SK-N-SH (cell line): Measurements from ENCODE around the gene FAM149B1. TPM values are rescaled to one million over a fixed set of nuclear protein-coding genes. Genes with fewer than 3 reads are reported as not detected.

Experiments
- CTCF ChIA-PET: fragments of 300-600, 350-600 bp; formaldehyde crosslinking; extraction: SDS; loops from one replicate; lab custom pipeline; 2021; lab: Yijun Ruan, JAX
- POLR2A ChIA-PET: fragments of 350-600 bp; sonication (Branson Sonifier 250); formaldehyde crosslinking; extraction: SDS; loops from one replicate; lab custom pipeline; 2020; ENCODE audit warnings: antibody characterized with exemption, inconsistent platforms; lab: Yijun Ruan, JAX
- DNase-seq: peaks from one replicate; pipeline ENCODE4 v3.0.0; 2012
- H2AFZ ChIP-seq: fragments of 200-600 bp; sonication (generic); 2 replicates; pipeline ENCODE4 v1.8.1; 2016; ENCODE audit warnings: antibody characterized with exemption, mild to moderate bottlenecking, low read depth
- H3F3A ChIP-seq: fragments of 200-600 bp; sonication (generic); replicated peaks from 2 replicates; pipeline ENCODE3; 2016; ENCODE audit warnings: antibody characterized with exemption, mild to moderate bottlenecking; ENCODE audit not compliant: insufficient read depth
- H3K27ac ChIP-seq, 2 experiments: fragments of 200-500 bp in 1 of 2; fragments of 200-600 bp in 1 of 2; sonication (Bioruptor generic) in 1 of 2; sonication (generic), shearing (Covaris generic) in 1 of 2; 2 replicates each; pipeline versions ENCODE4 v1.5.1 to v1.6.1; 2014 to 2016; ENCODE audit warnings: low read depth in 2 of 2, inconsistent platforms in 1 of 2, low read length in 1 of 2, mild to moderate bottlenecking in 1 of 2, mixed read lengths in 1 of 2
- H3K27me3 ChIP-seq: fragments of 200-600 bp; sonication (generic), shearing (Covaris generic); 2 replicates; pipeline ENCODE4 v1.6.1; 2016; ENCODE audit warnings: mixed run types; ENCODE audit not compliant: insufficient read depth
- H3K36me3 ChIP-seq, 2 experiments: fragments of 200-500 bp in 1 of 2; fragments of 200-600 bp in 1 of 2; sonication (Bioruptor generic) in 1 of 2; sonication (generic) in 1 of 2; replicated peaks in 1 of 2; 2 replicates each; pipeline versions ENCODE3 to v1.5.1; 2014 to 2016; ENCODE audit warnings: low read length in 1 of 2, mild to moderate bottlenecking in 1 of 2; ENCODE audit not compliant: insufficient read depth in 2 of 2, control insufficient read depth in 1 of 2
- H3K4me1 ChIP-seq, 2 experiments: fragments of 200-500 bp in 1 of 2; fragments of 200-600 bp in 1 of 2; sonication (Bioruptor generic) in 1 of 2; sonication (generic), shearing (Covaris generic) in 1 of 2; 2 replicates each; pipeline versions ENCODE4 v1.5.1 to v1.6.1; 2014 to 2016; ENCODE audit warnings: low read depth in 1 of 2, low read length in 1 of 2, mixed run types in 1 of 2; ENCODE audit not compliant: insufficient read depth in 2 of 2, control insufficient read depth in 1 of 2
- H3K4me2 ChIP-seq: fragments of 200-600 bp; sonication (generic), shearing (Covaris generic); 2 replicates; pipeline ENCODE4 v1.6.1; 2017; ENCODE audit warnings: mixed run types
- H3K4me3 ChIP-seq, 2 experiments: fragments of 200-500 bp in 1 of 2; fragments of 200-600 bp in 1 of 2; sonication (Bioruptor generic) in 1 of 2; sonication (generic), shearing (Covaris generic) in 1 of 2; 2 replicates each; pipeline versions ENCODE4 v1.5.1 to v1.8.1; 2014 to 2016; ENCODE audit warnings: low read depth in 2 of 2, inconsistent platforms in 1 of 2, low read length in 1 of 2, mild to moderate bottlenecking in 1 of 2, mixed read lengths in 1 of 2, moderate library complexity in 1 of 2
- H3K79me2 ChIP-seq: fragments of 200-600 bp; sonication (generic); 2 replicates; pipeline ENCODE4 v1.8.1; 2017; ENCODE audit warnings: mild to moderate bottlenecking; ENCODE audit not compliant: insufficient read depth
- H3K9ac ChIP-seq: fragments of 200-600 bp; sonication (generic); 2 replicates; pipeline ENCODE4 v1.6.1; 2017; ENCODE audit warnings: mixed run types
- H3K9me2 ChIP-seq: fragments of 200-600 bp; sonication (generic); 2 replicates; pipeline ENCODE4 v1.6.1; 2017; ENCODE audit warnings: mixed run types
- H3K9me3 ChIP-seq: fragments of 200-600 bp; sonication (generic); 2 replicates; pipeline ENCODE4 v1.6.1; 2017; ENCODE audit warnings: mixed run types, mild to moderate bottlenecking, moderate library complexity
- H4K20me1 ChIP-seq: fragments of 200-600 bp; sonication (generic); 2 replicates; pipeline ENCODE4 v1.6.1; 2017; ENCODE audit warnings: mild to moderate bottlenecking, mixed run types; ENCODE audit not compliant: insufficient read depth
- CTCF ChIP-seq: fragments of 200-600 bp; sonication (generic); IDR thresholded peaks from 2 replicates; pipeline ENCODE4 v1.6.1; 2017; ENCODE audit warnings: antibody characterized with exemption, mild to moderate bottlenecking, moderate library complexity
- EP300 ChIP-seq, 2 experiments: IDR thresholded peaks; 2 replicates each; pipeline versions ENCODE4 v1.4.0 to v1.6.1; 2012; ENCODE audit warnings: borderline replicate concordance in 1 of 2, low read depth in 1 of 2, low read length in 1 of 2
- FOSL2 ChIP-seq: IDR thresholded peaks from 2 replicates; pipeline ENCODE4 v1.4.0; 2012; ENCODE audit warnings: low read depth, mild to moderate bottlenecking, moderate library complexity, borderline replicate concordance
- GATA2 ChIP-seq: sonication (generic); formaldehyde crosslinking; IDR thresholded peaks from 2 replicates; pipeline ENCODE4 v1.5.0; 2020; ENCODE audit warnings: mild to moderate bottlenecking, missing genetic modification reagents
- MAX ChIP-seq: IDR thresholded peaks from 2 replicates; pipeline ENCODE4 v1.4.0; 2012; ENCODE audit warnings: low read depth
- MEF2A ChIP-seq: IDR thresholded peaks from 2 replicates; pipeline ENCODE4 v1.4.0; 2012; ENCODE audit warnings: low read depth, borderline replicate concordance
- MXI1 ChIP-seq: IDR thresholded peaks from 2 replicates; pipeline ENCODE4 v1.6.1; 2012; ENCODE audit warnings: mild to moderate bottlenecking, low read depth, low read length, improper control_type of control experiment
- NFIC ChIP-seq: IDR thresholded peaks from 2 replicates; pipeline ENCODE4 v1.4.0; 2012; ENCODE audit warnings: borderline replicate concordance
- NRF1 ChIP-seq: IDR thresholded peaks from 2 replicates; pipeline ENCODE4 v1.6.1; 2012; ENCODE audit warnings: low read depth, mild to moderate bottlenecking, low read length
- PBX3 ChIP-seq: IDR thresholded peaks from 2 replicates; pipeline ENCODE4; 2012
- POLR2AphosphoS5 ChIP-seq: IDR thresholded peaks from 2 replicates; pipeline ENCODE4 v1.6.1; 2012; ENCODE audit warnings: low read depth, low read length
- RAD21 ChIP-seq: IDR thresholded peaks from 2 replicates; pipeline ENCODE4 v1.6.1; 2012; ENCODE audit warnings: mild to moderate bottlenecking, low read length
- RCOR1 ChIP-seq: fragments of 150-350 bp; IDR thresholded peaks from 2 replicates; pipeline ENCODE4 v1.6.1; 2017; ENCODE audit warnings: antibody characterized with exemption, low read length
- TAF1 ChIP-seq: IDR thresholded peaks from 2 replicates; pipeline ENCODE4 v1.6.1; 2012; ENCODE audit warnings: low read depth, mild to moderate bottlenecking, low read length, moderate library complexity, borderline replicate concordance
- TCF12 ChIP-seq: IDR thresholded peaks from 2 replicates; pipeline ENCODE4 v1.4.0; 2012
- USF1 ChIP-seq: IDR thresholded peaks from 2 replicates; pipeline ENCODE4 v1.4.0; 2012; ENCODE audit warnings: low read depth, borderline replicate concordance
- YY1 ChIP-seq: IDR thresholded peaks from 2 replicates; pipeline ENCODE4 v1.4.0; 2012; ENCODE audit warnings: low read depth, mild to moderate bottlenecking
- WGBS: methylation state at CpG from one replicate; pipeline ENCODE4 v1.1.6; 2017; ENCODE audit warnings: low lambda C conversion rate; 5-methylcytosine and 5-hydroxymethylcytosine counted together
- polyA plus RNA-seq, 3 experiments: library from polyadenylated mRNA; depleted of rRNA; stranded (reverse); fragments of >200 nt; gene quantifications; 2 replicates each; pipeline ENCODE4 v1.2.3, GENCODE V29; 2012

Gene FAM149B1
- polyA plus RNA-seq, 1 of the 3 experiments (the other 2 are of a cell fraction), result 28.2 TPM

- Histone ChIP-seq H3K9me2 (no peaks in the 10 kb centered on the region), H3K9me3 (no peaks in the 10 kb centered on the region), H2AFZ (no peak overlapping the region; the same call in 1 of the 2 replicates), H3K27me3 (no peaks in the 10 kb centered on the region), H3K4me3 (peak overlapping the region; percentile 75 to 83), H3K27ac (peak overlapping the region; percentile 4 to 80), H3K79me2 (peaks cover 73% of the 10 kb centered on the region), H4K20me1 (0 out of 2 replicates have a peak, but pooled peaks cover 3% of the 10 kb centered on the region), H3F3A (peaks cover 22% of the 10 kb centered on the region), H3K9ac (peak overlapping the region; percentile 83; the same call in 1 of the 2 replicates)
- CTCF ChIA-PET, result interaction anchor here (1.2 kb wide), 1 partner anchor 18 kb away, joined by 3 read pairs; no protein-coding TSS in a partner anchor
- WGBS, result 28% methylated on average over 8 of the region's 8 CpGs
- POLR2A ChIA-PET, result no interaction called here
- TF ChIP-seq POLR2AphosphoS5 (no peak), RCOR1 (no peak), PBX3 (0 out of 2 replicates have a peak, but pooled peaks have one; percentile 27), FOSL2 (no peak), NFIC (no peak), USF1 (no peak), MEF2A (no peak), YY1 (no peak), MXI1 (no peak), RAD21 (no peak), NRF1 (no peak), TCF12 (0 out of 2 replicates have a peak, but pooled peaks have one; percentile 25)
- TF ChIP-seq, all 33 proteins: peak for 2
- DNase-seq, result no peak
- Histone ChIP-seq H3K4me1 (peaks cover 15 to 23% of the 10 kb centered on the region in 2 experiments; a peak in 3 of 4 replicates), H3K36me3 (peaks cover 51 to 64% of the 10 kb centered on the region in 2 experiments), H3K4me2 (peak overlapping the region; percentile 79)
These were observed 77.1 kb downstream of the FAM149B1 start for GRCh38 chr10:73244866-73245477.

- Histone ChIP-seq H2AFZ (no peak overlapping the region; the same call in 1 of the 2 replicates), H3K4me2 (peak overlapping the region; percentile 79), H3K79me2 (peaks cover 87% of the 10 kb centered on the region), H3K9me3 (no peaks in the 10 kb centered on the region), H3K4me3 (peak overlapping the region; percentile 75 to 83), H3K36me3 (peaks cover 53 to 60% of the 10 kb centered on the region in 2 experiments), H3K4me1 (peaks cover 23 to 29% of the 10 kb centered on the region in 2 experiments; a peak in 3 of 4 replicates), H3K9me2 (no peaks in the 10 kb centered on the region), H3K9ac (peak overlapping the region; percentile 83), H4K20me1 (0 out of 2 replicates have a peak, but pooled peaks cover 3% of the 10 kb centered on the region), H3F3A (peaks cover 18% of the 10 kb centered on the region), H3K27me3 (no peaks in the 10 kb centered on the region), H3K27ac (peak overlapping the region; percentile 80 to 87)
- CTCF ChIA-PET, result interaction anchor here (1.2 kb wide), 1 partner anchor 17 kb away, joined by 3 read pairs; no protein-coding TSS in a partner anchor
- DNase-seq, result no peak
- no peak for TF ChIP-seq CTCF
- TF ChIP-seq EP300 (IDR thresholded peaks at IDR 0.05; ENCODE audit: borderline replicate concordance in 1 of 2, low read depth in 1 of 2, low read length in 1 of 2), result no peak
- TF ChIP-seq TAF1, result no peak
- TF ChIP-seq MEF2A, result no peak
- TF ChIP-seq GATA2 (CRISPR knock-in tag), result no peak
- TF ChIP-seq MXI1, result no peak
- no peak for TF ChIP-seq MAX
- WGBS, result 2% methylated on average over 8 of the region's 8 CpGs
- POLR2A ChIA-PET, result interaction anchor here (0.8 to 1.5 kb wide), 3 partner anchors 11 to 484 kb away, joined by 3 to 4 read pairs (median 4); partner anchors contain the start of gene CFAP70
These were observed 78.4 kb downstream of the FAM149B1 start for GRCh38 chr10:73246322-73246645.
